Adipose tissue (tissue), 3 donors: Measurements from ENCODE around the gene MAGI2. TPM values are rescaled to one million over a fixed set of nuclear protein-coding genes. Genes with fewer than 3 reads are reported as not detected.

Source experiments
- H3K27ac ChIP-seq: one replicate; pipeline ENCODE4 v1.5.1; 2013; ENCODE audit warnings: low read depth, low read length
- WGBS, 3 donors: extraction: QIAGEN DNeasy Blood & Tissue Kit; methylation state at CpG; one replicate each; pipeline ENCODE4 v1.1.7; 2013; 5-methylcytosine and 5-hydroxymethylcytosine counted together
- polyA plus RNA-seq, 3 donors: library from polyadenylated mRNA; stranded (reverse); fragments of 200-250 nt; gene quantifications; one replicate each; pipeline ENCODE4 v1.2.3, GENCODE V29; 2013
- donor health status: healthy with polysubstance abuse.
- donor health status: Bipolar disorder and iron deficiency.
- donor health status: healthy.

MAGI2 gene
- polyA plus RNA-seq, 3 donors = 0.81 to 3.2 (median 2.2) TPM

GRCh38 chr7:79332091-79332490 is 121.4 kb downstream of the MAGI2 start:
- 0 to 63% (median 59%) methylated on average over 2 of the region's 2 CpGs for WGBS, 3 donors

DNA sequence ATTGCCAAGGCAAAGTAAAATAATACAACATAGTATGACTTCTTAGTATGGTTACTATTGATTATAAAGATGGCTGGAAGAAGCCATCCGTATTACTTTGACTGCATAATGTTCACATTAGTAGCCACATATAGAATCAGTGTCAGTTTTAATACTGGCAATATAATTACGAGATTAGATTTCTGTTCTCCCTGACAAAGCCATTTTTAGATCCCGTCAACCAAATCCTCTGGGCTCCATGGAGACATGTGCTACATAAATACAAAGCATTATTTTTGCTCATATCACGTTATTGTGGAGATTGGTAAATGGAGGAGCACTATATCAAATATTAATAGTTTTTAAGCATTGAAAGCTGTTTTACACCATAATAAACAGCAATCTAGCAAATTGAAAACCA is 124.0 kb downstream of the MAGI2 start:
- no peak overlapping the region for H3K27ac ChIP-seq

More at GRCh38 chr7:79332091-79332490, 121.4 kb downstream of the MAGI2 start:
- no peak overlapping the region for H3K27ac ChIP-seq

DNA sequence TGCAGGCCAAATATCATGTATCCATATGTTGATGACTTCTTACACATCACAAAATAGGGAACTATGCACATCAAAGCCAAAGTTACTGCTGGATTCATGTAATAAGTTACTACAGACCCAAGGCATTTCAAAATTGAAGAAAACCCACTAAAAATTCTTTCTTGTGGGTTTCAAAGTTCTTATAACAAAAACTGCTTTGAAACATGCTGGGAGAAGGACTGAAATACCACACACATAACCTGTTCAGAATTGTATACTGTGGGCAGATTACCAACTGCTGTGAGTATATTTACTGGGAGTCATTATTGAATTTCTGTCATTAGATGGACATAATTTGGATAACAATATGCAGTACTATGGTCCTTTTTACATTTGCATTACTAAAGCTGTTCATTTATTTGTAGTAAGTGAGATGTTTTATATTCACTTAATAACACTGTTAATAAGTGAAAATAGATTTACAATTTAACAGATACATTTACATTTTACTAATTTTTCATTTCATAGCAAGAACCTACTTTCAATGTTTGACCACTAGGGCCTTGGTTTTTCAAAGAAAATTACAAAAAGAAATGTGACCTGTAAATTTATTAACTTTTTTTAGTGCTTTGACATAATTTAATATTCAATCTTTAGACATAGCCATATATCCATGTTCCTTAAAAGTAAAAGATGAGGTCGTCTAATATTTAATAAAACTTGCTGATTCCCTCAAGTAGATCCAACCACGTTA is 132.6 kb downstream of the MAGI2 start:
- WGBS, 3 donors = 0 to 39% (median 10%) methylated on average over 2 of the region's 2 CpGs
- H3K27ac ChIP-seq = no peak overlapping the region

More for the DNA sequence above, 124.0 kb downstream of the MAGI2 start:
- 78 to 89% (median 89%) methylated on average over 4 of the region's 4 CpGs for WGBS, 3 donors

- H3K27ac ChIP-seq = no peak overlapping the region
- WGBS, 3 donors = 82 to 94% (median 87%) methylated on average over 1 of the region's 1 CpG
Observed at GRCh38 chr7:79319369-79319768, 134.1 kb downstream of the MAGI2 start.

DNA sequence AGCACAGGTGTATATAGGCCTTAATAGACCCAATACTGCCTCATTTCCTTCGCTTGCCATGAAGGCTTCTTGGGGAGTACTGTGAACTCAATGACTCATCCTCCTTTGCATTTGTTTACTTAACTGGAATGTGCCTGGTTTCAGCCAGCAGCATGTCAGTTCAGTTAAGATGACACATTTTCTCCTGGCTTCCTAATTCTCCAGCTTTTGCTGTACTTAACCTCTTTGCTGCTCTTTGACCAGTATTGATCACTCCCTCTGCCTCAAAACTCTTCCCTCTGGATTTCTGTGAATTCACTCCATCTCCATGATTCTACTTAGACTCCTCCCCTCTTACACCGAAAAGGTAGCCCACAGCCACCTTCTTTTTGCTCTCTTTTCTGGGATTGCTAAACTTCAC is 135.7 kb downstream of the MAGI2 start:
- 50 to 61% (median 60%) methylated on average over 2 of the region's 2 CpGs for WGBS, 3 donors
- H3K27ac ChIP-seq = no peak overlapping the region

GRCh38 chr7:79312022-79312421 is 141.4 kb downstream of the MAGI2 start:
- no peak overlapping the region for H3K27ac ChIP-seq
- WGBS, 3 donors = 88 to 100% (median 95%) methylated on average over 3 of the region's 3 CpGs

GRCh38 chr7:79308192-79308591 is 145.3 kb downstream of the MAGI2 start:
- WGBS, 3 donors = 33 to 69% (median 55%) methylated on average over 4 of the region's 4 CpGs
- H3K27ac ChIP-seq = no peak overlapping the region

- no peak overlapping the region for H3K27ac ChIP-seq
- WGBS, 3 donors = 70 to 93% (median 77%) methylated on average over 3 of the region's 3 CpGs
Observed at GRCh38 chr7:79307376-79307775, 146.1 kb downstream of the MAGI2 start.

DNA sequence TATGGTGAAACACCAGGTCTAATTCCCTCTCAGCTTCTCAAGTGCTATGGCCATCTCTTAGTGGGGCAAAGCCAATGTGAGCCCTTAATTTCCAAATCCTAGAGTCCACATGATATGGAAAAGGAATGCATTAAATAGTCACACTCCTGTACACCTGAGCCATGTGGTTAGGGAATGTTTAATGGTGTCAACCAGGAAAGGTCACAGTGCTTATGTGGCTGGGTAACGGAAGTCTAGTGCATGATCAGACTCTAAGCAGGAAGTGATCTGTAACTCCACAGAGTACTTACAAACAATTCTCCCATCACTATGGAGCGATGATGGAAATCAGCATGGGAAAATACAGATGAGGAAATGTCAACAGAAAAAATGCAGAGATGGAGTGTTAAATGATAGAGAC is 148.8 kb downstream of the MAGI2 start:
- no peak overlapping the region for H3K27ac ChIP-seq
- 58 to 90% (median 86%) methylated on average over 2 of the region's 2 CpGs for WGBS, 3 donors

DNA sequence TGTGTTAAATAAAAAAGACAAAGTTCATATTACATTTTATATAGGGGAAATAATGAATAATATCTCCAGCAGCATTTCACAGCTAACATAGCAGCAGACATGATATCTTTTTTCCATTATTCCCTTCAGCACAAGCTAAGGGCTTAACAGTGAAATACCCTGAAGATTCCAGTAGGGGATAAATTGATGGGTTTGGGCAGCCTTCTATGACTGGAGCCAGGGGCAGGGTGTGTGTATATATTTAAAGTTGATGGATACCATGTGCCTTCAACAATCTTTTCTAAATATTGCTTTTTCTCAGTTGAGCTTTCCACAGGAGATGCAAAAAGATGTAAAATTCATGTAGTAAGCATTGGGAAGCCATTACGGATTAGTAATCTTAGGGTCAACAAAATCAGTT is 151.2 kb downstream of the MAGI2 start:
- WGBS, 3 donors = 80 to 95% (median 88%) methylated on average over 1 of the region's 1 CpG
- H3K27ac ChIP-seq = no peak overlapping the region

- no peak overlapping the region for H3K27ac ChIP-seq
Observed at GRCh38 chr7:79301419-79301818, 152.0 kb downstream of the MAGI2 start.

GRCh38 chr7:79300573-79300972 is 152.9 kb downstream of the MAGI2 start:
- H3K27ac ChIP-seq = no peak overlapping the region

DNA sequence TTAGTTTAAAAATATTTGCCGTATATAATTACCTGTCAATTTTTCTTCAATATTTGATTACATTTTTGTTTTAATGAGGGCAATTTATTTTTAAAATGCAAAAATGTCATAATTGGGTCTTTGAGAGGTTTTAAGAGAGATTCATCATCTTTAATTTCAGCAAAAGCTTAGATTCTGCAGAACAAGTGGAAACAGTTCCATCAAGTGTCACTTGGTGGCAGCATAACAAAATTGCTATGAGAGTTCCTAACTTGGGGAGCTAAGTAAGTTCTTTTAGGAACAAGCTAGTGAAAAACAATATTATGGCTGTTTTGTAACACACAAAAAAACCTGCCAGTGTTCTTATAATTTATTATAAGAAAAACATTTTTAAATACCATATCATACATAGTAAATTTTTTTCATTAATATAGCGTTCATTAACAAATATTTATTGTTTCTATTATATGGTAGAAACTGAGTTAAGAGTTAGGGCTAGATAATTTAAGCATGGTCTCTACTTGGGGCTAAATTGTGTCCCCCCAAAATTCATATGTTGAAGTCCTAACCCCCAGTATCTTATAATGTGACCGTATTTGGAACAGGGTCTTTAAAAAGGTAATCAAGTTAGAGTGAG is 155.2 kb downstream of the MAGI2 start:
- H3K27ac ChIP-seq = no peak overlapping the region
- WGBS, 3 donors = 69 to 86% (median 79%) methylated on average over 3 of the region's 3 CpGs

GRCh38 chr7:79296553-79297320 is 156.7 kb downstream of the MAGI2 start:
- no peak overlapping the region for H3K27ac ChIP-seq
- 58 to 72% (median 61%) methylated on average over 1 of the region's 1 CpG for WGBS, 3 donors

DNA sequence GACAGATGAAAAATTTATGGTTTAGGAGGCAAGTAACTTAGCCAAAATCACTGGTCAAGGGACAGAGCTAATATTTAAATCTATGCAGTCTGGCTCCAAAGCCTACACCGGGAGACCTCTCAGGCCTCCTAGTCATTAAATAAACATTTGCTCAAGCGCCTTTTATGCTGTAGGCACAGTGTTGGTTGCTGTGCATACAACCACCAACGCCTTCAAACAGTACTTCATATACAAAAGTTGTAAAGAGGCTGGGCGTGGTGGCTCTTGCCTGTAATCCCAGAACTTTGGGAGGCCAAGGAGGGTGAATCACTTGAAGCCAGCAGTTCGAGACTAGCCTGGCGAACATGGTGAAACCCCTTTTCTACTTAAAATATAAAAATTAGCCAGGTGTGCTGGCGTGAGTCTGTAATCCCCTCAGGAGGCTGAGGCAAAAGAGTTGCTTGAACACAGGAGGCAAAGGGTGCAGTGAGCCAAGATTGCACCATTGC is 159.8 kb downstream of the MAGI2 start:
- WGBS, 3 donors = 56 to 89% (median 88%) methylated on average over 7 of the region's 7 CpGs
- H3K27ac ChIP-seq = no peak overlapping the region

DNA sequence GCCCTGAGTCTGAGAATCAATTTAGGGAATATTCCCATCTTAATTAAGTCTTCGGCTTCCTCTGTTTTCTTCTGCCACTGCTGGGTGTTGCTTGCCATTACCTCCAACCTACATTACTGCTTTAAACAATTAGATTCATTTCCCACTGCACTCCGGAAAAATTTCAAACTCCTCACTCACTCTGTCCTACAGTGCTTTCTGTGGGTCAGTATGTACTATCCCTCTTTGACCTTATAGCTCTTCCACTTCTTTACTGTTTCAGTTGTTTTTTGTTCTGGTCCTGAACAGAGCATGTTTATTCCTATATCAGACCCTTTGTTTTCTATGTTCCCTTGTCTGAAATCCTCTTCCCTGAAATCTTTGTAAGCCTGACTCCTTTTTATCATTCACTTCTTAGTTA is 160.6 kb downstream of the MAGI2 start:
- no peak overlapping the region for H3K27ac ChIP-seq
- 68 to 82% (median 78%) methylated on average over 2 of the region's 2 CpGs for WGBS, 3 donors

- H3K27ac ChIP-seq = no peak overlapping the region
Observed at GRCh38 chr7:79291498-79291865, 162.0 kb downstream of the MAGI2 start.

DNA sequence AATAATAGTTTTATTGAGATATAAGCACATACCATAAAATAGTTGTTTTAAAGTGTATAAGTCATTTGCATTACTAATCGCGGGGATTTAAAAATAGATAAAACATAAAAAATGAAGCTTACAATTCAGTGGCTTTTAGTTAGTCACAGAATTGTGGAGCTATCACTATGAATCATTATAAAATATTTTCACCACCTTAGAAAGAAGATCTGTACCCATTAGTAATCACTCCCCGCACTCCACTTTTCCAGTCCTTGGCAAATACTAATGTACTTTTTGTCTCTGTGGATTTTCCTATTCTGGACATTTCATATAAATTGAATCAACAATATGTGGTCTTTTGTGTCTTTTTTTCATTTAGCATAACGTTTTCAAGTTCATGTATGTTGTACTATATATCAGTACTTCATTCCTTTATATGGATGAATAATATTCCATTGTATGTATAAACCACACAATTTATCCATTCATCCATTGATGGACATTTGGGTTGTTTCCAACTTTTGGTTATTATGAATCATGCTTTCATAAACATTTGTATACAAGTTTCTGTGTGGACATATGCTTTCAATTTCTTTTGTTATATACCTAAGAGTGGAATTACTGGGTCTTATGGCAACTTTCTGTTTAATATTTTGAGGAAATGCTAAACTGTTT is 162.5 kb downstream of the MAGI2 start:
- H3K27ac ChIP-seq = no peak overlapping the region
- WGBS, 3 donors = 77 to 92% (median 88%) methylated on average over 4 of the region's 4 CpGs

DNA sequence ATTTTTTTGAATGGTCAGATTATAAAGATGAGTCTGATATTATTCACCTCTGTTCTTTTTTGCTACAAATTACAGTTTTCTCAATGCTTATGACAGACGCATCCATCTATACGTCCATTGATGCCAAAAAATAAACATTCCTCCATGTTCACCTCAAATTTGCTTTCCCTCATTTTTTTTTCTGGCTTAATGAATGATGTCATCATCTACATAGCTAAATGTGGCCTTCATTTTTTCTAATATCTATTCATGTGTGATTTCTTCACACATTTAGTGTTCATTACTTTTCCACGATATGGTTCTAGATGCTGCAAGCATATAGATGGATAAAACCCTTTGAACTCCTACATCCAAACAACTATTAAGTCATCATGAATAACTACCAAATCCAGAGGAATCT is 163.1 kb downstream of the MAGI2 start:
- H3K27ac ChIP-seq = no peak overlapping the region
- 82 to 97% (median 92%) methylated on average over 3 of the region's 3 CpGs for WGBS, 3 donors
